ENCODE results near the gene MTHFR. TPM values are rescaled to one million over a fixed set of nuclear protein-coding genes. Genes with fewer than 3 reads are reported as not detected.

Gene MTHFR
- total RNA-seq, 1 experiment from 2014 or later = 18.2 TPM

GRCh38 chr1:11770011-11770410 is 35.8 kb downstream of the MTHFR start:
- Histone ChIP-seq H3T11ph (ENCODE audit: low read length) (no peak overlapping the region), H3K23me2 (ENCODE audit: insufficient read length, low read depth, low read length, poor library complexity, severe bottlenecking) (no peaks in the 10 kb centered on the region), H3K4me2 (ENCODE audit: insufficient read depth, insufficient read length, low read length) (no peak overlapping the region), H3K9me3 (ENCODE audit: control insufficient read depth, low read depth, low read length) (no peaks in the 10 kb centered on the region), H3K56ac (ENCODE audit: insufficient read length, low read depth, low read length) (no peak overlapping the region), H3K23ac (ENCODE audit: insufficient read length, low read depth, low read length) (no peak overlapping the region), H4K8ac (replicated peaks; ENCODE audit: insufficient read length, low read depth, low read length) (no peak overlapping the region), H4K91ac (ENCODE audit: insufficient read length, low read depth, low read length) (no peak overlapping the region), H4K20me1 (ENCODE audit: control insufficient read depth, insufficient read depth, insufficient read length) (no peaks in the 10 kb centered on the region), H2BK12ac (ENCODE audit: insufficient read length, low read depth, low read length) (no peak overlapping the region), H3K27ac (ENCODE audit: insufficient read length, low read depth, low read length) (no peak overlapping the region), H2BK20ac (ENCODE audit: low read depth, low read length, poor library complexity, severe bottlenecking) (no peak overlapping the region), H2AFZ (ENCODE audit: low read length) (no peak overlapping the region), H3K4ac (ENCODE audit: low read depth, low read length) (no peak overlapping the region), H3K14ac (ENCODE audit: insufficient read depth, low read length) (no peak overlapping the region), H3K79me1 (ENCODE audit: insufficient read depth, low read depth, low read length, poor library complexity, severe bottlenecking) (no peaks in the 10 kb centered on the region), H3K79me2 (ENCODE audit: insufficient read depth, low read length) (no peaks in the 10 kb centered on the region), H2BK120ac (ENCODE audit: low read depth, low read length, poor library complexity, severe bottlenecking) (no peak overlapping the region), H2AK5ac (ENCODE audit: insufficient read length, low read length) (no peak overlapping the region), H3K4me1 (ENCODE audit: insufficient read depth, low read length) (no peaks in the 10 kb centered on the region), H2BK15ac (ENCODE audit: low read depth, low read length) (no peak overlapping the region), H4K5ac (ENCODE audit: insufficient read length, low read depth, low read length) (no peak overlapping the region), H3K27me3 (ENCODE audit: insufficient read depth, low read length) (no peaks in the 10 kb centered on the region), H3K18ac (ENCODE audit: insufficient read length, low read depth, low read length) (no peak overlapping the region), H3K9ac (ENCODE audit: extremely low read depth, insufficient read length, low read length) (no peak overlapping the region), H2BK5ac (ENCODE audit: insufficient read length, low read length) (no peak overlapping the region)
- H3K36me3 Mint-ChIP-seq (ENCODE audit: insufficient read depth in 1 of 3, low read depth in 3 of 3) = no peaks in the 10 kb centered on the region
- H3K4me1 Mint-ChIP-seq = no peaks in the 10 kb centered on the region
- peaks cover 18% of the 10 kb centered on the region for H3K27me3 Mint-ChIP-seq (ENCODE audit: low read depth)
- no peak overlapping the region for H3K4me3 Mint-ChIP-seq
- H3K9me3 Mint-ChIP-seq = no peaks in the 10 kb centered on the region
- DNase-seq = no peak
- H3K27ac Mint-ChIP-seq = no peak overlapping the region
- no peak for TF ChIP-seq CTCF (conservative IDR thresholded peaks at IDR 0.05)
